ENCODE data around the gene LRWD1.
"Not testable (repeated sequence)": the region's sequence is repeated elsewhere in the genome, so short reads cannot be mapped to it uniquely, and the experiment has no call there.

The LRWD1 gene

DNA sequence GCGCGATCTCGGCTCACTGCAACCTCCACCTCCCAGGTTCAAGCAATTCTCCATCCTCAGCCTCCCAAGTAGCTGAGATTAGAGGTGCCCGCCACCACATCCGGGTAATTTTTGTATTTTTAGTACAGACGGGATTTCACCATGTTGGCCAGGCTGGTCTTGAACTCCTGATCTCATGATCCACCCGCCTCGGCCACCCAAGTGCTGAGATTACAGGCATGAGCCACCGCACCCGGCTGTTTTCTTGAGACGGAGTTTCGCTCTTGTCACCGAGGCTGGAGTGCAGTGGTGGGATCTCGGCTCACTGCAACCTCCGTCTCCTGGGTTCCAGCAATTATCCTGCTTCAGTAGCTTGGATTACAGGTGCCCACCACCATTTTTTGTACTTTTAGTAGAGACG is 33.5 kb downstream of the LRWD1 start:
- DNase-seq, result not testable (repeated sequence)

- DNase-seq, result not testable (repeated sequence)
Observed at GRCh38 chr7:102503141-102503540, 38.4 kb downstream of the LRWD1 start.

DNA sequence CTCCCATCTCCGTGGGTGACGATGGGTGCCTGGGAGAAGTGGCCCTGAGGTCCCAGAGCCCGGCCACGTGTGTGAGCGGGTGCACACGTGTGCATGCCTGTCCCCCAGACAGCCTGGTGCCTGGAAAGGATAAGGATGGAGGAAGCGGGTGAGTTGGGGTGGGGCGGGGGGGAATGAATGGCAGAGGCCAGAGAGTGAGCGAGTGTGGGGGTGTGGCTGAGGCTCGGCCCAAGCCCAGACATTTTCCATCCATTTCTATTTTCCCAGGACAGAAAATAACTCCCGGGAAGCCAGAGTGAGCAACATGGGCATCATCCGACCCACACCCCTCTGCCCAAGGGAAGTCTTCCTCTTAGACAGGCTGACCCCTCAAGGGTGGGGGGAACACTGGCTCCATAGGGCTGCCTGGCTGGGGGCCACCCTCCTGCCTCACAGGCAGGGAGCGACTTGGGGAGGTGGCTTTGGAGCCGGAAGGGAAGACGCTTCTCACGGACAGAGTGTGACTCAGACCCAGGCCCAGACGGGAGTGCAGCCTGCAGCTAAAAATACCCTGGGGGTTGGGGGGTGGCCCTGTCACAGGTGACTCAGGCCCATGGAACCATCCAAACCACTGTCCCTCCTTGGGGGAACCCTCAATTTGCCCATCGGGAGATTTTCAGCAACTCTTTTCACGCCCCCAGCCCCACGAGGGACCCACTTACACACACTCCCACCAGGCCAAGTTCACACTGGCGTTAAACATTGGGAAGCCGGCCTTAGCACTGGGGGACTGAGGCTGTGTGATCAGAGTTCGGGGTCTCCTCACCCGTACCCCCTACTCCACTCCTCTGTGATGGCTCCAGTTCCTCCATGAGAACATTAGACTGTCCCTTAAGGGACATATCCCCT is 40.8 kb downstream of the LRWD1 start:
- DNase-seq, result not testable (repeated sequence)

DNA sequence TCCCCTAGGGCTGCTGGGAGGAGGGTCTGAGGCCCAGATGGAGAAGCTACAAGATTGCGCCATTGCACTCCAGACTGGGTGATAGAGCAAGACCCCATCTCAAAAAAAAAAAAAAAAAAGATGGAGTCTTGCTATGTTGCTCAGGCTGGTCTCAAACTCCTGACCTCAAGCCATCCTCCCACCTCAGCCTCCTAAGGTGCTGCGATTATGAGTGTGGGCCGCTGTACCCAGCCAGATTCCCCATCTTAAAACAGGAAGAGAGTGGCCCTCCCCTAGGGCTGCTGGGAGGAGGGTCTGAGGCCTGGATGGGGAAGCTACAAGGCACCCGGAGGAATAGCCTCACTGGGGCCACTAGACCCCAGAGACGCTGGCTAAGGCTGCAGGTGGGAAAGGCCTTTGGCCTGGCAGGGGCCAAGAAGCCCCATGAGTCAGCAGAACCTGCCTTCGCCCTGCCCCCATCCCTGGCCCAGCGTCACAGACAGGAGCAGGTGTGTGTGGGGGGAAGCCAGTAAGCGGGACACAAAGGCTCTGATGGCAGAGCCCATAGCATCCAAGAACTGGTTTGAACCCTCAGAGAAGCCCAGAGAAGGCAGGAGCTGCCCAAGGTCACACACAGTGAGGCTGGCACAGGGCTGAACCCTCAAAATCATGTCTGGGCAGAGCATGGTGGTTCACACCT is 42.8 kb downstream of the LRWD1 start:
- not testable (repeated sequence) for DNase-seq

DNA sequence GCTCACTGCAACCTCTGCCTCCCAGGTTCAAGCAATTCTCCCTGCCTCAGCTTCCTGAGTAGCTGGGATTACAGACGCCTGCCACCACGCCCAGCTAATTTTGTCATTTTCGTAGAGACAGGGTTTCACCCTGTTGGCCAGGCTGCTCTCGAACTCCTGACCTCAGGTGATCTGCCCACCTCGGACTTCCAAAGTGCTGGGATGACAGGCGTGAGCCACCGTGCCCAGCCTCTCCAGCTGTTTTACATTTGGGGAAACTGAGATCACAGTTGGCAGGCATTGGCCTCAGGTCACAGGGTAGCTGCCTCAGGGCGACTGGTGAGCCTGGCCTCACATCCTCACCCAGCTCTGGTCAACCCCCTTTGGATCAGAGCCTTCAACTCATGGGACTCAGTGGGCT is 45.8 kb downstream of the LRWD1 start:
- DNase-seq, result not testable (repeated sequence)

- not testable (repeated sequence) for DNase-seq
Observed at GRCh38 chr7:102511860-102512522, 47.2 kb downstream of the LRWD1 start.

DNA sequence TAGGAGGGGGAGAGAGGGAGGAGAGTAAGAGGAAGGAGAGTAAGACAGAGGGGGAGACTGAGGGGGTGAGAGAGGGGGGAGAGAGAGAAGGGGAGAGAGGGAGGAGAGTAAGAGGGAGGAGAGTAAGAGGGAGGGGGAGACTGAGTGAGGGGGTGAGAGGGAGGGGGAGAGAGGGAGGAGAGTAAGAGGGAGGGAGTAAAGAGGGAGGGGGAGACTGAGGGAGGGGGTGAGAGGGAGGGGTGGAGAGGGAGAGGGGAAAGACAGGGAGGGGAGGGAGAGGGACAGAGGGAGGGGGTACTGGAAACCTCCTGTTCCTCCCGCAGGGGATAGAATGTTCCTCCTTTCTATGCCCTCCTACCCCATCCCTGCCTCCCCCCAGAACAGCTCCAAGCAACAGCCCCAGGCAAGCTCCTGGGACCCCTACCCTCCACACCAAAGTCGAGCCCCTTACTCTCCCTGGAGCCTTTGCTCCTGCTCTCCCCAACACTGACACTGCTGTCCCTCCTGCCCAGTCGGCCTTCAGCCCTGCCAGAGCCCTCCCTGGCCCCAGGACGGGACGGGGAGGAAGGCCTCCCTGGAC is 47.9 kb downstream of the LRWD1 start:
- DNase-seq, result not testable (repeated sequence)

DNA sequence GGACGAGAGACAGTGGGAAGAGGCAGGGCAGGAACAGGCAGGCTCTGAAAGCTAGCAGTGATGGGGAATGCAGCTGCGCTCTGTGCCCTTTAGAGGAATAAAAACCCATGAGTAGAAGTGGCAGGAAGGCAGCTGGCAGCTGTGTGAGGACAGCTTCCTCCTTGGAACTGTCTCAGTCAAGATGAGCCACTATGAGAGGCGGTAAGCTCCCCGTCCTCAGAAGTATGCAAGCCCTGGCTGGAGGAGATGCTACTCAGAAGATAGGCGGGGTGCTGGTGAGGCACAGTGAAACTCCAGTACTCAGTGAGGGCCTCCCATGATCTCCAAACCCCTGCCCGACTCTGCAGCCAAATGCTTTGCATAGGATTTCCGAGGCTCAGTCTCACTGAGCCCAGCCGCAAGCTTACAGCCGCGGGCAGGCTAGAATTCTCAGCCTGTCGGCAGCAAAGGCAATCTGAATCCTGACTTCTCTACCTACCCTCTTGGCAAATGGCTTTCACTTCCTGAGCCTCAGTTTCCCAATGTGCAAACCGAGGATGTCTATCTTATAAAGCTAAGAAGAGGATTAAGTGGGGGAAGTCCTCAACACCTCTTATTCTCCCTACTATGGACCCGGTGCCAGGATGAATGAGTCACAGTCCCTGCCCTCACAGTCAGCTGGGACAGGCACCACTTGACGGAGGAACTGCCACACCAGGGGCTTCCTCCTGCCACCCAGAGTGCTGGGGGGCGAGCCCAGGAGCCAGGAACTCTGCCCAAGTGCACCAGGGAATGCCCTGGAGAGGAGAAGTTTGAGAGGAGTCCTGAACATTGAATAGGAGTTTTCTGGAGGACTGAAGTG is 50.3 kb downstream of the LRWD1 start:
- DNase-seq, result not testable (repeated sequence)

GRCh38 chr7:102515889-102516288 is 51.1 kb downstream of the LRWD1 start:
- DNase-seq, result not testable (repeated sequence)

DNA sequence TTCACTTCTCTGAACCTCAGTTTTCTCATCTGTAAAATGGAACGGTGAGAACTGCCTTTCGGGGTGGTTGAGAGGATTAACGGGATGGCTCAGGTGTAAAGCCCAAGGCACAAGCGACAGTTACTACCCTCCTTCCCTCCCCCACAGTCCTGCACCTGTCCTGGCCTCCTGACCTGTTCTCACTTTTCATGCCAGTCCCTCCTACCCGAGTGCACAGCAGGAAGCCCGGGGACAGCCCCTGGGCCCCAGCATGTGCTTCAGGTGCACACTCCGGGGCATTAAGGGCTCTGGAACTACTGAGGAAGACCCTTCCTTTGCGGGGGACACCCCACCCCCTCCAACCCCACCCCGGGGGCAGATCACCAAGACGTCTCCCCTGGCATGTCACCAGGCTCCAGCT is 52.2 kb downstream of the LRWD1 start:
- not testable (repeated sequence) for DNase-seq

GRCh38 chr7:102517550-102518147 is 52.9 kb downstream of the LRWD1 start, which contains the start of gene RASA4B:
Gene RASA4B (minus strand): TSS chr7:102517777. CDS start chr7:102517710, 67 bp downstream.
- not testable (repeated sequence) for DNase-seq

DNA sequence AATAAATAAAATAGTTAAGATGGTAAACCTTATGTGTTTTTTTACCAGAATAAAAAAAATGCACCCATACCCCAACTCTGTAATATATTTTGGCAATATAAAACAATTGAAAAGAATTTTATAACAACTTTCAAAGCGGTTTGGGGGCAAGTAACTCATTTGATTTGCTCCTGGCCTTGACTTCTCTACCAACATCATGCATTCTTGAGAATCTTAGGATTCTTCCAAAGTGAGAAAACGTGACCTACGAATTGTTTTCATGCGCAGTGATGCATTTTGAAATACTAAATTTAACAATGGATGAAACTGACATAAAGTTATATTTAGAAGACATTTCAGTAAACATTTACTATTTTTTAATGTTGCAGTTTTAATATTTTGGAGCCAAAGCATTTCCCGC is 56.0 kb downstream of the LRWD1 start:
- not testable (repeated sequence) for DNase-seq

Data from DMS153 (cell line).